Muscle layer of duodenum (tissue), 2 donors: Measurements from ENCODE around the gene ECE2.

ENCODE experiments used
- H3K27ac ChIP-seq: one replicate; pipeline ENCODE4 v1.7.0; 2013; ENCODE audit warnings: mild to moderate bottlenecking, low read length
- H3K27me3 ChIP-seq: one replicate; pipeline ENCODE4 v1.7.0; 2013; ENCODE audit warnings: low read depth, mild to moderate bottlenecking, control low read depth, low read length
- H3K36me3 ChIP-seq, 2 donors: one replicate each; pipeline ENCODE4 v1.7.0; 2013; ENCODE audit warnings: low read length in 2 of 2, control low read depth in 1 of 2, mild to moderate bottlenecking in 1 of 2; ENCODE audit not compliant: insufficient read depth in 2 of 2, control insufficient read depth in 1 of 2
- H3K4me1 ChIP-seq, 2 donors: one replicate each; pipeline ENCODE4 v1.7.0; 2013; ENCODE audit warnings: low read length in 2 of 2, mild to moderate bottlenecking in 2 of 2, control low read depth in 1 of 2, moderate library complexity in 1 of 2; ENCODE audit not compliant: insufficient read depth in 2 of 2, control insufficient read depth in 1 of 2
- H3K4me3 ChIP-seq, 2 donors: one replicate each; pipeline ENCODE4 v1.7.0; 2013; ENCODE audit warnings: low read length in 2 of 2, low read depth in 1 of 2, mild to moderate bottlenecking in 1 of 2
- H3K9me3 ChIP-seq, 2 donors: one replicate each; pipeline ENCODE4 v1.7.0; 2013; ENCODE audit warnings: low read length in 2 of 2, control low read depth in 1 of 2, mild to moderate bottlenecking in 1 of 2; ENCODE audit not compliant: control insufficient read depth in 1 of 2
- donor health status: healthy.

Gene ECE2

GRCh38 chr3:184305577-184305976, 29.8 kb downstream of the ECE2 start:
- H3K4me1 ChIP-seq = peaks cover 0 to 3% of the 10 kb centered on the region in 2 donors
- H3K27ac ChIP-seq = no peak overlapping the region
- H3K27me3 ChIP-seq = no peaks in the 10 kb centered on the region
- peaks cover 68 to 80% of the 10 kb centered on the region in 2 donors for H3K36me3 ChIP-seq
- no peaks in the 10 kb centered on the region for H3K9me3 ChIP-seq
- H3K4me3 ChIP-seq = no peak overlapping the region

- no peaks in the 10 kb centered on the region for H3K9me3 ChIP-seq
- H3K27ac ChIP-seq = no peak overlapping the region
- H3K4me3 ChIP-seq = no peak overlapping the region
- no peaks in the 10 kb centered on the region for H3K4me1 ChIP-seq
- H3K36me3 ChIP-seq = peaks cover 62 to 72% of the 10 kb centered on the region in 2 donors
- H3K27me3 ChIP-seq = no peaks in the 10 kb centered on the region
These were observed 30.6 kb downstream of the ECE2 start for GRCh38 chr3:184306341-184306972.

- H3K9me3 ChIP-seq = no peaks in the 10 kb centered on the region
- no peaks in the 10 kb centered on the region for H3K27me3 ChIP-seq
- H3K36me3 ChIP-seq = peaks cover 48 to 57% of the 10 kb centered on the region in 2 donors
- H3K4me3 ChIP-seq = no peak overlapping the region
- H3K4me1 ChIP-seq = no peaks in the 10 kb centered on the region
- no peak overlapping the region for H3K27ac ChIP-seq
These were observed 32.1 kb downstream of the ECE2 start for GRCh38 chr3:184307915-184308314.

GRCh38 chr3:184308744-184309143, 32.9 kb downstream of the ECE2 start:
- Histone ChIP-seq H3K36me3 (peaks cover 39 to 49% of the 10 kb centered on the region in 2 donors), H3K27ac (no peak overlapping the region), H3K4me3 (no peak overlapping the region), H3K4me1 (no peaks in the 10 kb centered on the region), H3K27me3 (no peaks in the 10 kb centered on the region), H3K9me3 (no peaks in the 10 kb centered on the region)

GRCh38 chr3:184311633-184312032, 35.8 kb downstream of the ECE2 start:
- Histone ChIP-seq H3K4me3 (no peak overlapping the region), H3K27me3 (no peaks in the 10 kb centered on the region), H3K4me1 (peaks cover under 1 to 4% of the 10 kb centered on the region in 2 donors), H3K9me3 (no peaks in the 10 kb centered on the region), H3K36me3 (peaks cover 17 to 32% of the 10 kb centered on the region in 2 donors), H3K27ac (no peak overlapping the region)

- H3K27me3 ChIP-seq = no peaks in the 10 kb centered on the region
- H3K27ac ChIP-seq = peak within 1 kb of the TSS; percentile 89
- H3K36me3 ChIP-seq = peaks cover 8 to 26% of the 10 kb centered on the region in 2 donors
- H3K4me1 ChIP-seq = peaks cover 11 to 29% of the 10 kb centered on the region in 2 donors
- H3K9me3 ChIP-seq = no peaks in the 10 kb centered on the region
- H3K4me3 ChIP-seq = peak within 1 kb of the TSS; percentile 77 to 79
These were observed 38.5 kb downstream of the ECE2 start, which contains the start of gene EIF4G1 for GRCh38 chr3:184314363-184314699. Gene EIF4G1 (plus strand): TSS chr3:184314606. CDS start chr3:184315797, 1,191 bp downstream.

- no peaks in the 10 kb centered on the region for H3K27me3 ChIP-seq
- peaks cover 16 to 35% of the 10 kb centered on the region in 2 donors for H3K4me1 ChIP-seq
- H3K27ac ChIP-seq = peak overlapping the region; percentile 89
- peak overlapping the region; percentile 77 to 79 for H3K4me3 ChIP-seq
- H3K9me3 ChIP-seq = no peaks in the 10 kb centered on the region
- H3K36me3 ChIP-seq = peaks cover 8 to 29% of the 10 kb centered on the region in 2 donors
These were observed 39.1 kb downstream of the ECE2 start for GRCh38 chr3:184314700-184315542.

GRCh38 chr3:184315543-184315867, 39.7 kb downstream of the ECE2 start:
- peak overlapping the region; percentile 77 to 79 for H3K4me3 ChIP-seq
- peaks cover 21 to 39% of the 10 kb centered on the region in 2 donors for H3K4me1 ChIP-seq
- peak overlapping the region; percentile 89 for H3K27ac ChIP-seq
- no peaks in the 10 kb centered on the region for H3K27me3 ChIP-seq
- peaks cover 12 to 32% of the 10 kb centered on the region in 2 donors for H3K36me3 ChIP-seq
- H3K9me3 ChIP-seq = no peaks in the 10 kb centered on the region

GRCh38 chr3:184315871-184316661, 40.2 kb downstream of the ECE2 start:
- Histone ChIP-seq H3K4me1 (peaks cover 24 to 44% of the 10 kb centered on the region in 2 donors), H3K27me3 (no peaks in the 10 kb centered on the region)

GRCh38 chr3:184316792-184317191, 41.0 kb downstream of the ECE2 start:
- peak overlapping the region; percentile 77 to 79 for H3K4me3 ChIP-seq

More at GRCh38 chr3:184315871-184316661, 40.2 kb downstream of the ECE2 start:
- peak overlapping the region; percentile 89 for H3K27ac ChIP-seq
- H3K36me3 ChIP-seq = peaks cover 18 to 37% of the 10 kb centered on the region in 2 donors
- H3K4me3 ChIP-seq = peak overlapping the region; percentile 77 to 79
- no peaks in the 10 kb centered on the region for H3K9me3 ChIP-seq

GRCh38 chr3:184317201-184317600, 41.4 kb downstream of the ECE2 start:
- Histone ChIP-seq H3K4me1 (peaks cover 24 to 56% of the 10 kb centered on the region in 2 donors), H3K27ac (no peak overlapping the region)

More at GRCh38 chr3:184316792-184317191, 41.0 kb downstream of the ECE2 start:
- Histone ChIP-seq H3K27me3 (no peaks in the 10 kb centered on the region), H3K9me3 (no peaks in the 10 kb centered on the region), H3K27ac (peak overlapping the region; percentile 89), H3K36me3 (peaks cover 25 to 44% of the 10 kb centered on the region in 2 donors), H3K4me1 (peaks cover 24 to 51% of the 10 kb centered on the region in 2 donors)

More at GRCh38 chr3:184317201-184317600, 41.4 kb downstream of the ECE2 start:
- Histone ChIP-seq H3K36me3 (peaks cover 29 to 49% of the 10 kb centered on the region in 2 donors), H3K9me3 (no peaks in the 10 kb centered on the region), H3K4me3 (peak overlapping the region in 1 of 2 donors; percentile 79), H3K27me3 (no peaks in the 10 kb centered on the region)
